A549 (cell line): ENCODE results near the gene PRCD. TPM values are rescaled to one million over a fixed set of nuclear protein-coding genes. Genes with fewer than 3 reads are reported as not detected.

ENCODE experiments used
- ATAC-seq, 2 experiments: fragments of 200-7000 bp in 1 of 2; fragments of >200 bp in 1 of 2; cut with Nextera tagmentation in 1 of 2; cut with Tn5 transposase in 1 of 2; 3 replicates each; pipeline versions ENCODE4 v1.8.0 to v1.9.1; 2018 to 2020; ENCODE audit warnings: mild to moderate bottlenecking in 1 of 2, moderate library complexity in 1 of 2
- CTCF ChIA-PET: fragments of 300-600 bp; sonication (Branson Sonifier 250); formaldehyde crosslinking; extraction: SDS; loops from one replicate; lab custom pipeline; 2021; ENCODE audit warnings: antibody characterized with exemption, inconsistent platforms; lab: Yijun Ruan, JAX
- POLR2A ChIA-PET: fragments of 350-600 bp; formaldehyde crosslinking; extraction: SDS; loops from one replicate; lab custom pipeline; 2021; ENCODE audit warnings: antibody characterized with exemption, inconsistent platforms; lab: Yijun Ruan, JAX
- DNase-seq, 2 experiments: peaks; one replicate each; pipeline versions ENCODE4 v3.0.0 to v3.0.0-alpha.2; 2011 to 2016; ENCODE audit warnings: low read depth in 1 of 2, low spot score in 1 of 2
- FAIRE-seq: peaks from 2 replicates; lab custom pipeline; 2011; peaks lifted over from hg19 to GRCh38; lab: Jason Lieb, UNC
- H3K27ac ChIP-seq, 2 experiments: fragments of >200 bp; sonication (Bioruptor Twin); formaldehyde crosslinking; 3 replicates each; pipeline ENCODE4 v1.5.1; 2016 to 2017
- H3K4me1 ChIP-seq: fragments of >200 bp; sonication (Bioruptor Twin); formaldehyde crosslinking; 3 replicates; pipeline ENCODE4 v1.6.1; 2016
- H3K4me2 ChIP-seq: fragments of >200 bp; sonication (Bioruptor Twin); formaldehyde crosslinking; 3 replicates; pipeline ENCODE4 v1.6.1; 2016
- H3K4me3 ChIP-seq: fragments of >200 bp; sonication (Bioruptor Twin); formaldehyde crosslinking; 3 replicates; pipeline ENCODE4 v1.5.1; 2016
- H3K9me3 ChIP-seq: fragments of >200 bp; sonication (Bioruptor Twin); formaldehyde crosslinking; 3 replicates; pipeline ENCODE4 v1.6.1; 2016
- CBX2 ChIP-seq: fragments of 200-600 bp; sonication (generic); IDR thresholded peaks from 2 replicates; pipeline ENCODE4 v1.6.1; 2016; ENCODE audit warnings: low read depth, mild to moderate bottlenecking, borderline replicate concordance
- CBX8 ChIP-seq: fragments of 200-600 bp; sonication (generic); IDR thresholded peaks from 2 replicates; pipeline ENCODE4 v1.6.1; 2016
- CEBPB ChIP-seq, 2 experiments: fragments of >200 bp in 1 of 2; sonication (Bioruptor Twin) in 1 of 2; formaldehyde crosslinking in 1 of 2; IDR thresholded peaks; 2 replicates each; pipeline ENCODE4 v1.6.1; 2012 to 2016
- ESRRA ChIP-seq: fragments of 150-350 bp; IDR thresholded peaks from 2 replicates; pipeline ENCODE4 v1.6.1; 2014; ENCODE audit warnings: mild to moderate bottlenecking, low read length, borderline replicate concordance
- FOSB ChIP-seq: fragments of 250-450 bp; sonication (Bioruptor Pico); IDR thresholded peaks from 2 replicates; pipeline ENCODE4 v1.5.0; 2020; ENCODE audit warnings: mild to moderate bottlenecking, moderate library complexity
- FOXS1 ChIP-seq: fragments of 250-450 bp; sonication (Bioruptor Pico); IDR thresholded peaks from 2 replicates; pipeline ENCODE4 v1.5.0; 2020; ENCODE audit warnings: mild to moderate bottlenecking, moderate library complexity
- GATA3 ChIP-seq: IDR thresholded peaks from 2 replicates; pipeline ENCODE4 v1.6.1; 2012; ENCODE audit warnings: borderline replicate concordance
- HDAC2 ChIP-seq: fragments of 200-600 bp; sonication (generic); IDR thresholded peaks from 2 replicates; pipeline ENCODE4 v1.6.1; 2016
- HES2 ChIP-seq: fragments of >200 bp; sonication (Bioruptor Twin); formaldehyde crosslinking; IDR thresholded peaks from 2 replicates; pipeline ENCODE4 v1.6.1; 2016
- HEYL ChIP-seq: fragments of 250-450 bp; sonication (Bioruptor Pico); IDR thresholded peaks from 2 replicates; pipeline ENCODE4 v1.8.0; 2021; ENCODE audit warnings: mild to moderate bottlenecking, moderate library complexity
- HOXB5 ChIP-seq: fragments of 250-450 bp; sonication (Bioruptor Pico); IDR thresholded peaks from 2 replicates; pipeline ENCODE4 v1.5.0; 2020; ENCODE audit warnings: mild to moderate bottlenecking, moderate library complexity
- JUN ChIP-seq, 2 experiments: fragments of >200 bp; sonication (Bioruptor Twin); formaldehyde crosslinking; IDR thresholded peaks; 2 replicates in 1 of 2; 3 replicates in 1 of 2; pipeline ENCODE4 v1.6.1; 2016 to 2017
- MAFK ChIP-seq: fragments of 450-650 bp; IDR thresholded peaks from 2 replicates; pipeline ENCODE4 v1.6.1; 2014; ENCODE audit not compliant: partially characterized antibody
- MYC ChIP-seq: IDR thresholded peaks from 2 replicates; pipeline ENCODE4 v1.6.1; 2012; ENCODE audit warnings: mild to moderate bottlenecking, inconsistent platforms, low read length, improper control_type of control experiment, borderline replicate concordance
- NFE2L2 ChIP-seq: fragments of 150-350 bp; conservative IDR thresholded peaks from 2 replicates; pipeline ENCODE4 v1.6.1; 2014; ENCODE audit warnings: low read length
- NR3C1 ChIP-seq: fragments of >200 bp; sonication (Bioruptor Twin); formaldehyde crosslinking; IDR thresholded peaks from 3 replicates; pipeline ENCODE4 v1.6.1; 2017
- PBX3 ChIP-seq: IDR thresholded peaks from 2 replicates; pipeline ENCODE4 v1.6.1; 2012
- PHF8 ChIP-seq: fragments of 200-600 bp; sonication (generic); IDR thresholded peaks from 2 replicates; pipeline ENCODE4 v1.6.1; 2016; ENCODE audit warnings: low read depth, mild to moderate bottlenecking, antibody characterized with exemption, moderate library complexity, borderline replicate concordance
- POLR2A ChIP-seq: IDR thresholded peaks from 2 replicates; pipeline ENCODE4 v1.6.1; 2012; ENCODE audit warnings: mild to moderate bottlenecking, low read length
- RAD21 ChIP-seq, 2 experiments: fragments of >200 bp in 1 of 2; sonication (Bioruptor Twin) in 1 of 2; formaldehyde crosslinking in 1 of 2; IDR thresholded peaks in 1 of 2; conservative IDR thresholded peaks in 1 of 2; 2 replicates in 1 of 2; 3 replicates in 1 of 2; pipeline ENCODE4 v1.6.1; 2012 to 2018; ENCODE audit warnings: inconsistent platforms in 1 of 2
- RCOR1 ChIP-seq: fragments of 150-350 bp; IDR thresholded peaks from 2 replicates; pipeline ENCODE4 v1.6.1; 2014; ENCODE audit warnings: antibody characterized with exemption, low read length, low read depth
- TFCP2L1 ChIP-seq: fragments of 250-450 bp; sonication (Bioruptor Pico); IDR thresholded peaks from 2 replicates; pipeline ENCODE4 v1.5.0; 2021; ENCODE audit warnings: mild to moderate bottlenecking
- TP53 ChIP-seq: fragments of 250-450 bp; sonication (Bioruptor Pico); IDR thresholded peaks from 2 replicates; pipeline ENCODE4 v1.5.0; 2021; ENCODE audit warnings: mild to moderate bottlenecking, moderate library complexity
- USF2 ChIP-seq: fragments of 450-650 bp; IDR thresholded peaks from 2 replicates; pipeline ENCODE4 v1.6.1; 2014; ENCODE audit warnings: antibody characterized with exemption
- ZC3H11A ChIP-seq: fragments of 450-650 bp; IDR thresholded peaks from 2 replicates; pipeline ENCODE4 v1.6.1; 2014; ENCODE audit warnings: antibody characterized with exemption, mild to moderate bottlenecking
- ZNF302 ChIP-seq: fragments of 250-450 bp; sonication (Bioruptor Pico); IDR thresholded peaks from 2 replicates; pipeline ENCODE4 v1.9.0; 2021; ENCODE audit warnings: inconsistent platforms, mild to moderate bottlenecking, moderate library complexity
- WGBS: methylation state at CpG from one replicate; pipeline ENCODE4 v1.1.6; 2017; ENCODE audit errors: missing lambda C conversion rate; 5-methylcytosine and 5-hydroxymethylcytosine counted together
- polyA plus RNA-seq, 4 experiments: library from polyadenylated mRNA; depleted of rRNA in 3 of 4; stranded (reverse); fragments of >200 nt; fragmentation: RNase III in 1 of 4; extraction: RNeasy Plus Mini Kit Qiagen cat#74134 plus additional on column Dnase treatment in 1 of 4; gene quantifications; 2 replicates in 3 of 4; 3 replicates in 1 of 4; pipeline ENCODE4 v1.2.3, GENCODE V29; 2011 to 2017

The PRCD gene
- polyA plus RNA-seq, 2 of the 4 experiments (the other 2 are of a cell fraction), result not detected

GRCh38 chr17:76498876-76499251 is 41.0 kb upstream of the PRCD start:
- peaks cover 41% of the 10 kb centered on the region for H3K4me1 ChIP-seq
- POLR2A ChIA-PET, result interaction anchor here (1.5 to 2.1 kb wide), 3 partner anchors 9 to 14 kb away, joined by 5 to 6 read pairs (median 6); no protein-coding TSS in a partner anchor
- TF ChIP-seq POLR2A (no peak), ESRRA (no peak), HOXB5 (CRISPR knock-in tag) (no peak), CEBPB (IDR thresholded peaks at IDR 0.05) (no peak), PHF8 (no peak), TP53 (no peak), NR3C1 (no peak), RAD21 (conservative IDR thresholded peaks at IDR 0.05 in 1 of 2, IDR thresholded peaks at IDR 0.05 in 1 of 2) (no peak), RCOR1 (no peak), ZC3H11A (no peak), PBX3 (no peak), FOSB (no peak), USF2 (no peak)
- TF ChIP-seq, all 56 proteins: peak for 0
- H3K27ac ChIP-seq, result peak overlapping the region; percentile 83 to 96
- no peaks in the 10 kb centered on the region for H3K9me3 ChIP-seq
- no peak for DNase-seq
- 71% methylated on average over 4 of the region's 4 CpGs for WGBS
- no peak for ATAC-seq
- peak overlapping the region; percentile 91 for H3K4me2 ChIP-seq
- 0 out of 3 replicates have a peak overlapping the region, but pooled peaks have one; percentile 4 for H3K4me3 ChIP-seq
- no peak for FAIRE-seq
- CTCF ChIA-PET, result interaction anchor here (0.7 to 64.5 kb wide), 13 partner anchors 7 to 113 kb away, joined by 3 to 1994 read pairs (median 9); partner anchors contain the start of genes AANAT and UBE2O

- 36% methylated on average over 5 of the region's 5 CpGs for WGBS
- Histone ChIP-seq H3K4me1 (peaks cover 41% of the 10 kb centered on the region), H3K4me2 (peak overlapping the region; percentile 91), H3K4me3 (peak overlapping the region; percentile 81; the same call in 2 of the 3 replicates), H3K9me3 (no peaks in the 10 kb centered on the region), H3K27ac (peak overlapping the region; percentile 83 to 96)
- ATAC-seq (no peak), DNase-seq (peak in 1 of 2 experiments; percentile 53), FAIRE-seq (no peak)
- POLR2A ChIA-PET, result interaction anchor here (0.7 to 2.1 kb wide), 4 partner anchors 9 to 214 kb away, joined by 3 to 6 read pairs (median 6); no protein-coding TSS in a partner anchor
- TF ChIP-seq CBX8, result no peak
- no peak for TF ChIP-seq JUN (IDR thresholded peaks at IDR 0.05)
- TF ChIP-seq RCOR1, result no peak
- no peak for TF ChIP-seq HES2
- no peak for TF ChIP-seq POLR2A
- no peak for TF ChIP-seq FOXS1 (CRISPR knock-in tag)
- TF ChIP-seq ZNF302 (CRISPR knock-in tag), result no peak
- no peak for TF ChIP-seq MYC
- TF ChIP-seq TP53, result no peak
- no peak for TF ChIP-seq GATA3
- TF ChIP-seq TFCP2L1 (CRISPR knock-in tag), result no peak
- TF ChIP-seq ZC3H11A, result no peak
- TF ChIP-seq CBX2, result no peak
- no peak for TF ChIP-seq MAFK
- TF ChIP-seq NFE2L2, result no peak
- TF ChIP-seq PBX3, result no peak
- no peak for TF ChIP-seq NR3C1
- no peak for TF ChIP-seq RAD21 (conservative IDR thresholded peaks at IDR 0.05 in 1 of 2, IDR thresholded peaks at IDR 0.05 in 1 of 2)
- no peak for TF ChIP-seq HEYL (CRISPR knock-in tag)
- no peak for TF ChIP-seq HDAC2
- CTCF ChIA-PET, result interaction anchor here (0.7 to 64.5 kb wide), 12 partner anchors 7 to 107 kb away, joined by 3 to 1994 read pairs (median 14); partner anchors contain the start of genes AANAT and UBE2O
Measured at GRCh38 chr17:76499267-76499667, 40.6 kb upstream of the PRCD start.
